ENCODE measurements around the gene CD53. TPM values are rescaled to one million over a fixed set of nuclear protein-coding genes. Genes with fewer than 3 reads are reported as not detected.

Gene CD53
- total RNA-seq, 1 experiment from 2014 or later = 0.96 TPM

GRCh38 chr1:110853135-110853534, 19.8 kb upstream of the CD53 start:
- BruUV-seq (replicated peaks) = no TSS peak
- H3K4me3 ChIP-seq (replicated peaks in 1 of 2; ENCODE audit: low read depth in 1 of 2, low read length in 2 of 2) = no peak overlapping the region
- H3K9ac ChIP-seq (ENCODE audit: low read length) = no peak overlapping the region
- no peaks in the 10 kb centered on the region for H3K79me2 ChIP-seq (ENCODE audit: insufficient read depth, low read length)
- H3K4me1 ChIP-seq (ENCODE audit: control insufficient read depth in 1 of 2, insufficient read depth in 2 of 2, low read length in 2 of 2) = no peaks in the 10 kb centered on the region
- ChIA-PET POLR2A (no interaction called here), CTCF (no interaction called here), RAD21 (ENCODE audit: low non-redundant PET in 1 of 2, low total read pairs in 2 of 2, uncharacterized antibody in 2 of 2, unreplicated experiment in 2 of 2) (no interaction called here)
- no peak for DNase-seq (ENCODE audit: low read depth, low spot score)
- no peaks in the 10 kb centered on the region for H3K9me3 ChIP-seq (ENCODE audit: control insufficient read depth in 1 of 2, insufficient read depth in 1 of 2, low read depth in 1 of 2, low read length in 2 of 2)
- TF ChIP-seq CTCF (IDR thresholded peaks at IDR 0.05 in 2 of 3, conservative IDR thresholded peaks at IDR 0.05 in 1 of 3; ENCODE audit: borderline replicate concordance in 1 of 3, insufficient read depth in 1 of 3, low read depth in 2 of 3, low read length in 2 of 3) = no peak
- TF ChIP-seq SP1 (IDR thresholded peaks at IDR 0.05; ENCODE audit: low read depth) = no peak
- TF ChIP-seq ZBTB33 (IDR thresholded peaks at IDR 0.05; ENCODE audit: extremely low read depth, insufficient replicate concordance, low read length) = no peak
- TF ChIP-seq EZH2phosphoT487 (IDR thresholded peaks at IDR 0.05; ENCODE audit: borderline replicate concordance) = no peak
- no peak for TF ChIP-seq POLR2A (IDR thresholded peaks at IDR 0.05; ENCODE audit: borderline replicate concordance, extremely low read depth, insufficient read depth, insufficient read length)
- TF ChIP-seq YY1 (IDR thresholded peaks at IDR 0.05; ENCODE audit: extremely low read depth, insufficient replicate concordance, low read depth, low read length) = no peak
- no peak for TF ChIP-seq EGR1 (IDR thresholded peaks at IDR 0.05; ENCODE audit: low read depth)
- no peak for TF ChIP-seq EZH2 (IDR thresholded peaks at IDR 0.05)
- no peak for TF ChIP-seq SRF (IDR thresholded peaks at IDR 0.05; ENCODE audit: low read depth)
- no peak for TF ChIP-seq POLR2AphosphoS5 (IDR thresholded peaks at IDR 0.05; ENCODE audit: low read depth, low read length)
- H3K36me3 ChIP-seq (ENCODE audit: control insufficient read depth in 1 of 2, insufficient read depth in 2 of 2, low read length in 2 of 2) = no peaks in the 10 kb centered on the region
- H3K4me2 ChIP-seq (ENCODE audit: low read length) = no peak overlapping the region
- no peaks in the 10 kb centered on the region for H4K20me1 ChIP-seq (ENCODE audit: insufficient read depth)
- intact Hi-C loops (cut with micrococcal nuclease) = no loop called here
- peaks cover 73% of the 10 kb centered on the region for H3K27me3 ChIP-seq (ENCODE audit: insufficient read depth, low read length)
- no peaks in the 10 kb centered on the region for H3K9me2 ChIP-seq (ENCODE audit: insufficient read depth)
- no peak overlapping the region for H2AFZ ChIP-seq (ENCODE audit: low read depth, low read length, poor library complexity, severe bottlenecking)
- no peak overlapping the region for H3K27ac ChIP-seq (ENCODE audit: low read depth, low read length)
- no peak for ATAC-seq

All from HCT116 (cell line).